A549 (cell line): Measurements from ENCODE around the gene CDC45. TPM values are rescaled to one million over a fixed set of nuclear protein-coding genes. Genes with fewer than 3 reads are reported as not detected.

ENCODE experiments used
- ATAC-seq, 2 experiments: fragments of 200-7000 bp in 1 of 2; fragments of >200 bp in 1 of 2; cut with Nextera tagmentation in 1 of 2; cut with Tn5 transposase in 1 of 2; 3 replicates each; pipeline versions ENCODE4 v1.8.0 to v1.9.1; 2018 to 2020; ENCODE audit warnings: mild to moderate bottlenecking in 1 of 2, moderate library complexity in 1 of 2
- CTCF ChIA-PET: fragments of 300-600 bp; sonication (Branson Sonifier 250); formaldehyde crosslinking; extraction: SDS; loops from one replicate; lab custom pipeline; 2021; ENCODE audit warnings: antibody characterized with exemption, inconsistent platforms; lab: Yijun Ruan, JAX
- POLR2A ChIA-PET: fragments of 350-600 bp; formaldehyde crosslinking; extraction: SDS; loops from one replicate; lab custom pipeline; 2021; ENCODE audit warnings: antibody characterized with exemption, inconsistent platforms; lab: Yijun Ruan, JAX
- DNase-seq, 2 experiments: peaks; one replicate each; pipeline versions ENCODE4 v3.0.0 to v3.0.0-alpha.2; 2011 to 2016; ENCODE audit warnings: low read depth in 1 of 2, low spot score in 1 of 2
- FAIRE-seq: peaks from 2 replicates; lab custom pipeline; 2011; peaks lifted over from hg19 to GRCh38; lab: Jason Lieb, UNC
- H3K27ac ChIP-seq, 2 experiments: fragments of >200 bp; sonication (Bioruptor Twin); formaldehyde crosslinking; 3 replicates each; pipeline ENCODE4 v1.5.1; 2016 to 2017
- H3K4me1 ChIP-seq: fragments of >200 bp; sonication (Bioruptor Twin); formaldehyde crosslinking; 3 replicates; pipeline ENCODE4 v1.6.1; 2016
- H3K4me2 ChIP-seq: fragments of >200 bp; sonication (Bioruptor Twin); formaldehyde crosslinking; 3 replicates; pipeline ENCODE4 v1.6.1; 2016
- H3K4me3 ChIP-seq: fragments of >200 bp; sonication (Bioruptor Twin); formaldehyde crosslinking; 3 replicates; pipeline ENCODE4 v1.5.1; 2016
- H3K9me3 ChIP-seq: fragments of >200 bp; sonication (Bioruptor Twin); formaldehyde crosslinking; 3 replicates; pipeline ENCODE4 v1.6.1; 2016
- BHLHE40 ChIP-seq: IDR thresholded peaks from 2 replicates; pipeline ENCODE4 v1.6.1; 2012; ENCODE audit warnings: low read depth, low read length, inconsistent platforms
- CEBPB ChIP-seq, 2 experiments: fragments of >200 bp in 1 of 2; sonication (Bioruptor Twin) in 1 of 2; formaldehyde crosslinking in 1 of 2; IDR thresholded peaks; 2 replicates each; pipeline ENCODE4 v1.6.1; 2012 to 2016
- CTCF ChIP-seq: fragments of >200 bp; sonication (Bioruptor Twin); formaldehyde crosslinking; IDR thresholded peaks from 3 replicates; pipeline ENCODE4 v1.5.1; 2016
- FOXS1 ChIP-seq: fragments of 250-450 bp; sonication (Bioruptor Pico); IDR thresholded peaks from 2 replicates; pipeline ENCODE4 v1.5.0; 2020; ENCODE audit warnings: mild to moderate bottlenecking, moderate library complexity
- GATA3 ChIP-seq: IDR thresholded peaks from 2 replicates; pipeline ENCODE4 v1.6.1; 2012; ENCODE audit warnings: borderline replicate concordance
- HOXA7 ChIP-seq: fragments of 250-450 bp; sonication (Bioruptor Pico); IDR thresholded peaks from 2 replicates; pipeline ENCODE4 v1.5.0; 2020; ENCODE audit warnings: mild to moderate bottlenecking, moderate library complexity
- HOXB13 ChIP-seq: fragments of 250-450 bp; sonication (Bioruptor Pico); IDR thresholded peaks from 2 replicates; pipeline ENCODE4 v1.5.0; 2020; ENCODE audit warnings: low read depth, mild to moderate bottlenecking, moderate library complexity
- NPAS2 ChIP-seq: fragments of 250-450 bp; sonication (Bioruptor Pico); IDR thresholded peaks from 2 replicates; pipeline ENCODE4 v1.8.0; 2022; ENCODE audit warnings: mild to moderate bottlenecking, moderate library complexity, borderline replicate concordance
- POLR2A ChIP-seq: IDR thresholded peaks from 2 replicates; pipeline ENCODE4 v1.6.1; 2012; ENCODE audit warnings: mild to moderate bottlenecking, low read length
- RCOR1 ChIP-seq: fragments of 150-350 bp; IDR thresholded peaks from 2 replicates; pipeline ENCODE4 v1.6.1; 2014; ENCODE audit warnings: antibody characterized with exemption, low read length, low read depth
- SMC3 ChIP-seq: fragments of >200 bp; sonication (Bioruptor Twin); formaldehyde crosslinking; IDR thresholded peaks from 3 replicates; pipeline ENCODE4 v1.6.1; 2018; ENCODE audit warnings: inconsistent platforms
- TP53 ChIP-seq: fragments of 250-450 bp; sonication (Bioruptor Pico); IDR thresholded peaks from 2 replicates; pipeline ENCODE4 v1.5.0; 2021; ENCODE audit warnings: mild to moderate bottlenecking, moderate library complexity
- ZC3H11A ChIP-seq: fragments of 450-650 bp; IDR thresholded peaks from 2 replicates; pipeline ENCODE4 v1.6.1; 2014; ENCODE audit warnings: antibody characterized with exemption, mild to moderate bottlenecking
- ZNF302 ChIP-seq: fragments of 250-450 bp; sonication (Bioruptor Pico); IDR thresholded peaks from 2 replicates; pipeline ENCODE4 v1.9.0; 2021; ENCODE audit warnings: inconsistent platforms, mild to moderate bottlenecking, moderate library complexity
- ZSCAN20 ChIP-seq: fragments of 250-450 bp; sonication (Bioruptor Pico); IDR thresholded peaks from 2 replicates; pipeline ENCODE4 v1.8.0; 2022; ENCODE audit warnings: mild to moderate bottlenecking, moderate library complexity
- WGBS: methylation state at CpG from one replicate; pipeline ENCODE4 v1.1.6; 2017; ENCODE audit errors: missing lambda C conversion rate; 5-methylcytosine and 5-hydroxymethylcytosine counted together
- polyA plus RNA-seq, 4 experiments: library from polyadenylated mRNA; depleted of rRNA in 3 of 4; stranded (reverse); fragments of >200 nt; fragmentation: RNase III in 1 of 4; extraction: RNeasy Plus Mini Kit Qiagen cat#74134 plus additional on column Dnase treatment in 1 of 4; gene quantifications; 2 replicates in 3 of 4; 3 replicates in 1 of 4; pipeline ENCODE4 v1.2.3, GENCODE V29; 2011 to 2017
- TF ChIP-seq, protein P1 (sequence below): fragments of 250-450 bp; sonication (Bioruptor Pico); IDR thresholded peaks from 2 replicates; pipeline ENCODE4 v1.5.0; 2021; ENCODE audit warnings: mild to moderate bottlenecking, moderate library complexity, borderline replicate concordance
- TF ChIP-seq, protein P2 (sequence below): fragments of >200 bp; sonication (Bioruptor Twin); formaldehyde crosslinking; IDR thresholded peaks from 2 replicates; pipeline ENCODE4 v1.6.1; 2016

CDC45 gene
- polyA plus RNA-seq, 2 of the 4 experiments (the other 2 are of a cell fraction) = 47.2 to 51.6 TPM

- no peak for TF ChIP-seq CEBPB (IDR thresholded peaks at IDR 0.05)
- TF ChIP-seq, all 56 proteins: peak for 0
These were observed 23.2 kb upstream of the CDC45 start (continued) for GRCh38 chr22:19456541-19456940.

- CTCF ChIA-PET = interaction anchor here (0.5 to 0.7 kb wide), 4 partner anchors 11 to 356 kb away, joined by 3 read pairs; no protein-coding TSS in a partner anchor
- 91% methylated on average over 6 of the region's 8 CpGs for WGBS
These were observed 21.8 kb upstream of the CDC45 start for GRCh38 chr22:19457828-19458428.

GRCh38 chr22:19460036-19460435 is 19.7 kb upstream of the CDC45 start:
- Histone ChIP-seq H3K4me1 (no peaks in the 10 kb centered on the region), H3K4me3 (no peak overlapping the region), H3K27ac (no peak overlapping the region), H3K4me2 (no peak overlapping the region), H3K9me3 (no peaks in the 10 kb centered on the region)
- no peak for TF ChIP-seq POLR2A
- TF ChIP-seq ZC3H11A = no peak
- TF ChIP-seq RCOR1 = no peak
- TF ChIP-seq, protein P1, sequence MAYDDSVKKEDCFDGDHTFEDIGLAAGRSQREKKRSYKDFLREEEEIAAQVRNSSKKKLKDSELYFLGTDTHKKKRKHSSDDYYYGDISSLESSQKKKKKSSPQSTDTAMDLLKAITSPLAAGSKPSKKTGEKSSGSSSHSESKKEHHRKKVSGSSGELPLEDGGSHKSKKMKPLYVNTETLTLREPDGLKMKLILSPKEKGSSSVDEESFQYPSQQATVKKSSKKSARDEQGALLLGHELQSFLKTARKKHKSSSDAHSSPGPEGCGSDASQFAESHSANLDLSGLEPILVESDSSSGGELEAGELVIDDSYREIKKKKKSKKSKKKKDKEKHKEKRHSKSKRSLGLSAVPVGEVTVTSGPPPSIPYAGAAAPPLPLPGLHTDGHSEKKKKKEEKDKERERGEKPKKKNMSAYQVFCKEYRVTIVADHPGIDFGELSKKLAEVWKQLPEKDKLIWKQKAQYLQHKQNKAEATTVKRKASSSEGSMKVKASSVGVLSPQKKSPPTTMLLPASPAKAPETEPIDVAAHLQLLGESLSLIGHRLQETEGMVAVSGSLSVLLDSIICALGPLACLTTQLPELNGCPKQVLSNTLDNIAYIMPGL = no peak
- TF ChIP-seq, protein P2, sequence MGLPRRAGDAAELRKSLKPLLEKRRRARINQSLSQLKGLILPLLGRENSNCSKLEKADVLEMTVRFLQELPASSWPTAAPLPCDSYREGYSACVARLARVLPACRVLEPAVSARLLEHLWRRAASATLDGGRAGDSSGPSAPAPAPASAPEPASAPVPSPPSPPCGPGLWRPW = no peak
- no peak for TF ChIP-seq HOXB13 (CRISPR knock-in tag)
- no peak for TF ChIP-seq ZNF302 (CRISPR knock-in tag)
- WGBS = 87% methylated on average over 2 of the region's 2 CpGs
- POLR2A ChIA-PET = no interaction called here
- ATAC-seq = no peak
- CTCF ChIA-PET = interaction anchor here (0.6 kb wide), 1 partner anchor 15 kb away, joined by 4 read pairs; no protein-coding TSS in a partner anchor
- FAIRE-seq = no peak
- DNase-seq = no peak

More at GRCh38 chr22:19457828-19458428, 21.8 kb upstream of the CDC45 start:
- Histone ChIP-seq H3K4me2 (no peak overlapping the region), H3K4me3 (no peak overlapping the region), H3K9me3 (no peaks in the 10 kb centered on the region), H3K4me1 (no peaks in the 10 kb centered on the region), H3K27ac (no peak overlapping the region)
- TF ChIP-seq CTCF (no peak), BHLHE40 (no peak)
- POLR2A ChIA-PET = no interaction called here
- DNase-seq = no peak
- no peak for FAIRE-seq
- ATAC-seq = no peak

DNA sequence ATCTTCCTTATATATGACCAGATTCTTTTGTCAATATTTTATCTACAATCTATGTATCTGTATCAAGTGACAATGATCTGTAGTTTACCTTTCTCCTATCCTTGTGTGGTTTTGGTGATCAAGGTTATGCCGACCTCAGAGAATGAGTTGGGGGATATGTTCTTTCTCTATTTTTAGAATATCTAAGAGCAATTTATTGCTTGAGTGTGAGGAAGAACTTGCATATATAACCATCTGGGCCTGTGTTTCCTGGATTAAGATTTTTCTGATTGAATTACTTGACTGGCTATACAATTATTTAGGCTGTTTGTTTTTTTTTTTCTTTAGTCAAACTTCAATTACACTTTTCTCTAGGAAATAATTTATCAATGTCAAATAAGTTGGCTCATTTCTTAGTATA is 18.2 kb upstream of the CDC45 start:
- no peak overlapping the region for H3K4me3 ChIP-seq
- no peak for ATAC-seq
- TF ChIP-seq NPAS2 (CRISPR knock-in tag) (no peak), ZSCAN20 (CRISPR knock-in tag) (no peak), GATA3 (no peak), HOXA7 (CRISPR knock-in tag) (no peak), RCOR1 (no peak), SMC3 (no peak), TP53 (no peak), FOXS1 (CRISPR knock-in tag) (no peak)
- TF ChIP-seq, all 56 proteins: peak for 0
- POLR2A ChIA-PET = interaction anchor here (1.3 kb wide), 1 partner anchor 14 kb away, joined by 3 read pairs; the partner anchor contains the start of gene C22orf39
- no peak overlapping the region for H3K4me2 ChIP-seq
- H3K4me1 ChIP-seq = no peaks in the 10 kb centered on the region
- DNase-seq (no peak), FAIRE-seq (no peak)
- H3K27ac ChIP-seq = no peak overlapping the region
- H3K9me3 ChIP-seq = no peaks in the 10 kb centered on the region
- CTCF ChIA-PET = no interaction called here
- WGBS = 95% methylated on average over 1 of the region's 1 CpG
